Measurements from ENCODE around the gene IFITM1. TPM values are rescaled to one million over a fixed set of nuclear protein-coding genes. Genes with fewer than 3 reads are reported as not detected.

IFITM1 gene
- total and polyA plus RNA-seq, 2 of the 13 experiments (the other 11 are each of a cell fraction or from before 2014, with no cell fraction given): 0.38 to 11.1 TPM

- TF ChIP-seq ZNF646 (CRISPR knock-in tag; IDR thresholded peaks at IDR 0.05): no peak
- TF ChIP-seq ZNF484 (CRISPR knock-in tag; IDR thresholded peaks at IDR 0.05; ENCODE audit: borderline replicate concordance, low read depth): no peak
- TF ChIP-seq UBTF (CRISPR knock-in tag; IDR thresholded peaks at IDR 0.05): peak; percentile 21; the same call in 1 of the 2 replicates
- TF ChIP-seq ZNF362 (CRISPR knock-in tag; IDR thresholded peaks at IDR 0.05; ENCODE audit: borderline replicate concordance): no peak
- TF ChIP-seq REST (IDR thresholded peaks at IDR 0.05; ENCODE audit: borderline replicate concordance in 1 of 2, low read depth in 1 of 2, low read length in 2 of 2): peak; percentile 71 to 89
- TF ChIP-seq ZNF264 (CRISPR knock-in tag; IDR thresholded peaks at IDR 0.05): no peak
- TF ChIP-seq AKAP8 (CRISPR knock-in tag; IDR thresholded peaks at IDR 0.05): no peak
Observed at GRCh38 chr11:279966-280705, 33.7 kb upstream of the IFITM1 start (continued).
